Stimulated activated CD4-positive, alpha-beta T cell treated with anti-CD3 and anti-CD28 coated beads, Interleukin-12 subunit alpha, Interleukin-12 subunit beta, amount 100 ng/mL, for 48 hours (primary cell): ENCODE data around the gene ATG5.

Source experiments
- DNase-seq, 3 donors: peaks; one replicate each; pipeline ENCODE4 v3.0.0-alpha.2; 2020; ENCODE audit warnings: low read depth in 2 of 3, low spot score in 1 of 3

ATG5 gene

GRCh38 chr6:106325336-106326178, at the start of gene ATG5:
Gene ATG5, minus strand, starts transcription at chr6:106325760. Its CDS starts 9,552 bp downstream, at chr6:106316208.
- peak; percentile 100 for DNase-seq

GRCh38 chr6:106373502-106374239, 48.1 kb upstream of the ATG5 start:
- no peak for DNase-seq

- DNase-seq: no peak
These were observed 47.4 kb upstream of the ATG5 start for GRCh38 chr6:106372838-106373501.

- no peak for DNase-seq
These were observed 45.1 kb upstream of the ATG5 start for GRCh38 chr6:106370639-106371038.

- no peak for DNase-seq
These were observed 44.2 kb upstream of the ATG5 start for GRCh38 chr6:106369739-106370138.

GRCh38 chr6:106363401-106364138, 38.0 kb upstream of the ATG5 start:
- no peak for DNase-seq

GRCh38 chr6:106360989-106361430, 35.5 kb upstream of the ATG5 start:
- DNase-seq: peak in 1 of 3 donors; percentile 13

- DNase-seq: peak; percentile 47 to 77 (median 50)
These were observed 34.9 kb upstream of the ATG5 start, which contains the start of gene CRYBG1 for GRCh38 chr6:106360410-106360988. Gene CRYBG1, plus strand, starts transcription at chr6:106360717. Its CDS starts 192 bp downstream, at chr6:106360909.

- DNase-seq: no peak
These were observed 34.4 kb upstream of the ATG5 start for GRCh38 chr6:106359959-106360409.

GRCh38 chr6:106356378-106356777, 30.8 kb upstream of the ATG5 start:
- DNase-seq: no peak

GRCh38 chr6:106347219-106347618, 21.7 kb upstream of the ATG5 start:
- no peak for DNase-seq

GRCh38 chr6:106339334-106340029, 13.9 kb upstream of the ATG5 start:
- peak in 1 of 3 donors; percentile 51 for DNase-seq

GRCh38 chr6:106334646-106335448, 9.3 kb upstream of the ATG5 start:
- DNase-seq: no peak

GRCh38 chr6:106324726-106325335, 729 bp downstream of the ATG5 start:
- no peak for DNase-seq

GRCh38 chr6:106321940-106322339, 3.6 kb downstream of the ATG5 start:
- no peak for DNase-seq

GRCh38 chr6:106318851-106319250, 6.7 kb downstream of the ATG5 start:
- DNase-seq: no peak

GRCh38 chr6:106318061-106318460, 7.5 kb downstream of the ATG5 start:
- DNase-seq: no peak

- no peak for DNase-seq
These were observed 9.2 kb downstream of the ATG5 start for GRCh38 chr6:106316375-106316766.
